Astrocyte of the cerebellum (primary cell): ENCODE results near the gene RAD51B.

Experiments used
- DNase-seq: peaks from one replicate; pipeline ENCODE4 v3.0.0-alpha.2; 2011; ENCODE audit warnings: low read depth
- H3K4me3 ChIP-seq: 2 replicates; pipeline ENCODE4 v1.5.1; 2011; ENCODE audit warnings: mild to moderate bottlenecking, low read depth, low read length, moderate library complexity
- in situ Hi-C: cut with HindIII; loops from 2 replicates; pipeline ENCODE4 v1.10.0; 2017; ENCODE audit warnings: low sequenced_read_pairs
- TF ChIP-seq, protein P1 (sequence below): IDR thresholded peaks from 2 replicates; pipeline ENCODE4 v1.5.1; 2012; ENCODE audit warnings: low read length, low read depth, moderate library complexity, mild to moderate bottlenecking; ENCODE audit errors: missing control alignments

The RAD51B gene

GRCh38 chr14:68365228-68365627, 545.6 kb downstream of the RAD51B start:
- in situ Hi-C loops, result no loop called here
- no peak for DNase-seq
- no peak overlapping the region for H3K4me3 ChIP-seq
- TF ChIP-seq, protein P1, sequence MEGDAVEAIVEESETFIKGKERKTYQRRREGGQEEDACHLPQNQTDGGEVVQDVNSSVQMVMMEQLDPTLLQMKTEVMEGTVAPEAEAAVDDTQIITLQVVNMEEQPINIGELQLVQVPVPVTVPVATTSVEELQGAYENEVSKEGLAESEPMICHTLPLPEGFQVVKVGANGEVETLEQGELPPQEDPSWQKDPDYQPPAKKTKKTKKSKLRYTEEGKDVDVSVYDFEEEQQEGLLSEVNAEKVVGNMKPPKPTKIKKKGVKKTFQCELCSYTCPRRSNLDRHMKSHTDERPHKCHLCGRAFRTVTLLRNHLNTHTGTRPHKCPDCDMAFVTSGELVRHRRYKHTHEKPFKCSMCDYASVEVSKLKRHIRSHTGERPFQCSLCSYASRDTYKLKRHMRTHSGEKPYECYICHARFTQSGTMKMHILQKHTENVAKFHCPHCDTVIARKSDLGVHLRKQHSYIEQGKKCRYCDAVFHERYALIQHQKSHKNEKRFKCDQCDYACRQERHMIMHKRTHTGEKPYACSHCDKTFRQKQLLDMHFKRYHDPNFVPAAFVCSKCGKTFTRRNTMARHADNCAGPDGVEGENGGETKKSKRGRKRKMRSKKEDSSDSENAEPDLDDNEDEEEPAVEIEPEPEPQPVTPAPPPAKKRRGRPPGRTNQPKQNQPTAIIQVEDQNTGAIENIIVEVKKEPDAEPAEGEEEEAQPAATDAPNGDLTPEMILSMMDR, result no peak

DNA sequence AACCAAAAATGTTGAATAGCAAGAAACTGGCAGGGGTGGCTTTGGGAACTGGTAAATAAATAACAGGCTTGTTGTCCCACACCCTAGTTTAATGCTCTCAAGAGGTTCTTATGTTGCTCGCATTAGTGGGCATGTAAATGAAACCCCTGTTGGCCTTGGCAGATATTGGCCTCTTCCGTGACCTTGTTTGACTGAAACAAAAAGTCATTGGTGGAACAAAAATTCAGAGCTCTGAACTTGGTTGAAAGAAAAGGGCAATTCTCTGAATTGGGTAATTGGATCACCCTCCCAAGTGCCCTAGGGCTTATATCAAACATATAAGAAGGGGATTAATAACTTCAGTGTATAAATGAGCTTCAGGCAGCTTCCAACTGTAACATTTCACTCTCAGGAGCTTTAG, 547.1 kb downstream of the RAD51B start:
- no peak for DNase-seq
- TF ChIP-seq, protein P1, result no peak
- in situ Hi-C loops, result no loop called here

GRCh38 chr14:68367536-68367935, 548.0 kb downstream of the RAD51B start:
- no peak for DNase-seq
- no peak overlapping the region for H3K4me3 ChIP-seq
- TF ChIP-seq, protein P1, result no peak
- in situ Hi-C loops, result no loop called here

More for the DNA sequence above, 547.1 kb downstream of the RAD51B start:
- no peak overlapping the region for H3K4me3 ChIP-seq

DNA sequence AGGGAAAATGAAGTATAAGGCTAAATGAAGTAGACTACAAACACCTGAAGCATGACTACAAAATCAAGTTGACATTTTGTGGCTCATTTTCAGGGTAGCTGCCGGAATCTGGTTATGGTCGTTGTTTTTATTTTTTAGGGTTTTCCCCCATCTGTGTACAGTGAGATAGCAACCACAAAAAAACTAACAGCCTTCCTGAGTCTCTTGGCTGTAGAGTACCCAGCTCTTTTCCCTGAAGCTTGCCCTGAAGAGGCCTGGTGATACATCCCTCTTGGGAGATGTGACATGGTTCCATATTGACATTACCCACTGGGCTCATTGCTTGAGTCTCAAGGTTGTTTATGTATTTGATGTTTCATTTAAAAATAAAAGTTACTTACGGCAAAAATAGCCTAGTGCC, 549.3 kb downstream of the RAD51B start:
- in situ Hi-C loops, result no loop called here
- DNase-seq, result no peak
- TF ChIP-seq, protein P1, result no peak
- H3K4me3 ChIP-seq, result no peak overlapping the region

DNA sequence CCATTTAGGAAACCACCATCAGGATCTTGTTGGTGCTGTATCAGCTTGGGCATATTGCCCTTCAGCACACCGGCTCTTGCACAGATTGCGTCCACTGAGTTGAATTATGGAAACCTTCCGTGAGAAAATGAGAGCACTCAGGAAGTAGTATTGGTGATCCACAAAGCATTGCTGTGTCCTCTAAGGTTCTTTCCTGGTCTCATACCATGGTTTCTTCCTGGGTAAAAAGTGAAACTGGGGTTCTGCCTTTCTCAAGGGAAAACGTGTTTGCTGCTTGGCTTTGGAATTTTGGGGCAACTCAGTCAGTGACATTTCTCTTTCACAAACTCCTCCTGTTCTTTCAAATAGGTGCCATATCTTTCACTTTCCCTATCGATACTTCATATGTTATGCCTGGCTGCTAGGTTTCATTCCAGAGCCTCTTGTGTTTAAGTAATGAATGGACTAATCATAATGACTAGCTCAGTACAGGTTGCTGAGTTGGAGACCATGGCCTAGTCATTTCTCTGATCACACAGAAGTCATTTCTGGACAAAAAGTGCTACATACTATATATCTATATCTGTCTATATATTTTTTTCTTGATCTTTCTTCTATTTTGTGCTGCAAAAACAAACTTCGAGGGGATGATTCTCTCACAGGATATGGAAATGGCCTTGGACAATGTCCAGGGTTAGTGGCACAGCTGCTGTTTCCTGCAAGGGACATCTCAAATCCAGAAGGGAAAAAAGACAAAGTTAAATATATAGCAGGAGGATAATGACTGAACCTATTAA, 549.9 kb downstream of the RAD51B start:
- H3K4me3 ChIP-seq, result no peak overlapping the region
- TF ChIP-seq, protein P1, result no peak
- DNase-seq, result no peak
- in situ Hi-C loops, result no loop called here

GRCh38 chr14:68370057-68370360, 550.4 kb downstream of the RAD51B start:
- in situ Hi-C loops, result no loop called here

More at GRCh38 chr14:68370057-68370360, 550.4 kb downstream of the RAD51B start:
- no peak overlapping the region for H3K4me3 ChIP-seq
- DNase-seq, result no peak
- TF ChIP-seq, protein P1, result no peak
